ENCODE data around the gene TTN. TPM values are rescaled to one million over a fixed set of nuclear protein-coding genes. Genes with fewer than 3 reads are reported as not detected.
"Not testable (repeated sequence)": the region's sequence is repeated elsewhere in the genome, so short reads cannot be mapped to it uniquely, and the experiment has no call there.

TTN gene
- total RNA-seq, 2 experiments from 2014 or later = 11.4 to 12.8 TPM

DNA sequence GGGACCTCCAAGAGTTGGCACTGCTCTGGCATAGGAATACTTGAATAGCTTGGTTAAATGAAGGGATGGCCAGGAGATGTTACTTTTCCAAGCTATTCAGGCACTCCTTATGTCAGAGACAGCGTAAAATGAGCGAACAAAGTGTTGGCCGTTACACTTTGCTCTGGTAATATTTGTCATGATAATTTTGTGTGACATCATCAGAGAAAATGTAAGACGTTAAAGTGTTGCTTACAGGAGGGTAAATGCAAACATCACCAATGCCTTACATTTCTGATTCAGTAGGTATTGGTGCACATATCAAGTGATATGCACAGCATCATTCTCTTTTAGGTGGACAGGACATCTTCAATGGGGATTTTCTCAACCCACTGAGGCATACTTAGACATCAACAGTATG lies 281.0 kb downstream of the TTN start:
- H3K4me1 Mint-ChIP-seq (ENCODE audit: low read depth) = peaks cover 34% of the 10 kb centered on the region
- H3K36me3 Mint-ChIP-seq (ENCODE audit: low read depth) = peaks cover 30% of the 10 kb centered on the region
- POLR2A ChIA-PET = no interaction called here
- ATAC-seq (no peak), DNase-seq (no peak)
- H3K27me3 Mint-ChIP-seq (ENCODE audit: low read depth) = no peaks in the 10 kb centered on the region
- H3K27ac Mint-ChIP-seq = no peak overlapping the region
- CTCF ChIA-PET = interaction anchor here (1.1 kb wide), 1 partner anchor 10 kb away, joined by 5 read pairs; no protein-coding TSS in a partner anchor
- no peaks in the 10 kb centered on the region for H3K9me3 Mint-ChIP-seq (ENCODE audit: insufficient read depth)
- H3K4me3 Mint-ChIP-seq = no peak overlapping the region

GRCh38 chr2:178525460-178525859 lies 281.8 kb downstream of the TTN start:
- H3K27ac Mint-ChIP-seq; POLR2A ChIA-PET; ATAC-seq; H3K27me3 Mint-ChIP-seq (ENCODE audit: low read depth); DNase-seq; H3K4me3 Mint-ChIP-seq; H3K9me3 Mint-ChIP-seq (ENCODE audit: insufficient read depth): not testable (repeated sequence)
- H3K4me1 Mint-ChIP-seq (ENCODE audit: low read depth) = peaks cover 26% of the 10 kb centered on the region
- H3K36me3 Mint-ChIP-seq (ENCODE audit: low read depth) = peaks cover 27% of the 10 kb centered on the region
- CTCF ChIA-PET = interaction anchor here (1.1 kb wide), 1 partner anchor 9 kb away, joined by 5 read pairs; no protein-coding TSS in a partner anchor

DNA sequence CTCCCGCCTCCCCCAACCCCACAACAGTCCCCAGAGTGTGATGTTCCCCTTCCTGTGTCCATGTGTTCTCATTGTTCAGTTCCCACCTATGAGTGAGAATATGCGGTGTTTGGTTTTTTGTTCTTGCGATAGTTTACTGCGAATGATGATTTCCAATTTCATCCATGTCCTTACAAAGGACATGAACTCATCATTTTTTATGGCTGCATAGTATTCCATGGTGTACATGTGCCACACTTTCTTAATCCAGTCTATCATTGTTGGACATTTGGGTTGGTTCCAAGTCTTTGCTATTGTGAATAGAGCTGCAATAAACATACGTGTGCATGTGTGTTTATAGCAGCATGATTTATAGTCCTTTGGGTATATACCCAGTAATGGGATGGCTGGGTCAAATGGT lies 282.2 kb downstream of the TTN start:
- H3K27me3 Mint-ChIP-seq (ENCODE audit: low read depth); POLR2A ChIA-PET; ATAC-seq; H3K9me3 Mint-ChIP-seq (ENCODE audit: insufficient read depth); H3K27ac Mint-ChIP-seq; DNase-seq; H3K4me3 Mint-ChIP-seq: not testable (repeated sequence)
- Mint-ChIP-seq H3K4me1 (ENCODE audit: low read depth) (peaks cover 23% of the 10 kb centered on the region), H3K36me3 (ENCODE audit: low read depth) (peaks cover 27% of the 10 kb centered on the region)
- CTCF ChIA-PET = interaction anchor here (3.0 kb wide), 1 partner anchor 44 kb away, joined by 33 read pairs; the partner anchor contains the start of gene PLEKHA3

DNA sequence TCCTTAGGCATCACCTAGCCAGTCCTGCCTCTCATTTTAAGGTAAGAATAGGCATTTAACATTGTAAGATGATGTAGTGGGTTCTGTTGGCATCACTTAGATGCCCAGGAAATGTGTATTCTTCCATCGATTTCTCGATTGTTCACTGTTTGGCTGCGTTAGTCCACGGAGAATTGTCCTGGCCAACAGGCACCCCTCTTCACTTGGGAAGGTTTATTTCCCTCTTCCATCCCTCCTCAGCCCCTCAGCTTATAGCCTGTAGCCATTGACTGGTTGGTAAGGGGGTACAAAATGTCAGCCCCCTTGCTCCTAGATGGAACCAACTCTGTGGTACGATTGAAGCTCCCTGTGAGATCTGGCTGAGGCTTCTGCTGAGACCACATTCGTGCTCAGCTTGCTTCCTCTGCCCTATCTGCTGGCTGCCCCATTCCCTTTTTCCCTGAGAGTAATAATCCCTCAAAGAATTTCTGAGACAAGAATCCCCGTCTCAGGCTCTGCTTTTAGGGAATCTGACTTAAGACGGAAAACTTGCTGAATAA lies 283.6 kb downstream of the TTN start:
- peak overlapping the region; percentile 90 for H3K27ac Mint-ChIP-seq
- DNase-seq (no peak), ATAC-seq (peak; percentile 50)
- POLR2A ChIA-PET = interaction anchor here (1.3 kb wide), 1 partner anchor 44 kb away, joined by 4 read pairs; no protein-coding TSS in a partner anchor
- H3K4me1 Mint-ChIP-seq (ENCODE audit: low read depth) = peaks cover 21% of the 10 kb centered on the region
- no peaks in the 10 kb centered on the region for H3K9me3 Mint-ChIP-seq (ENCODE audit: insufficient read depth)
- CTCF ChIA-PET = interaction anchor here (1.1 to 3.0 kb wide), 9 partner anchors 17 to 109 kb away, joined by 3 to 33 read pairs (median 6); partner anchors contain the start of genes PJVK, PLEKHA3 and PRKRA
- no peaks in the 10 kb centered on the region for H3K27me3 Mint-ChIP-seq (ENCODE audit: low read depth)
- peaks cover 28% of the 10 kb centered on the region for H3K36me3 Mint-ChIP-seq (ENCODE audit: low read depth)
- peak overlapping the region; percentile 93 for H3K4me3 Mint-ChIP-seq

DNA sequence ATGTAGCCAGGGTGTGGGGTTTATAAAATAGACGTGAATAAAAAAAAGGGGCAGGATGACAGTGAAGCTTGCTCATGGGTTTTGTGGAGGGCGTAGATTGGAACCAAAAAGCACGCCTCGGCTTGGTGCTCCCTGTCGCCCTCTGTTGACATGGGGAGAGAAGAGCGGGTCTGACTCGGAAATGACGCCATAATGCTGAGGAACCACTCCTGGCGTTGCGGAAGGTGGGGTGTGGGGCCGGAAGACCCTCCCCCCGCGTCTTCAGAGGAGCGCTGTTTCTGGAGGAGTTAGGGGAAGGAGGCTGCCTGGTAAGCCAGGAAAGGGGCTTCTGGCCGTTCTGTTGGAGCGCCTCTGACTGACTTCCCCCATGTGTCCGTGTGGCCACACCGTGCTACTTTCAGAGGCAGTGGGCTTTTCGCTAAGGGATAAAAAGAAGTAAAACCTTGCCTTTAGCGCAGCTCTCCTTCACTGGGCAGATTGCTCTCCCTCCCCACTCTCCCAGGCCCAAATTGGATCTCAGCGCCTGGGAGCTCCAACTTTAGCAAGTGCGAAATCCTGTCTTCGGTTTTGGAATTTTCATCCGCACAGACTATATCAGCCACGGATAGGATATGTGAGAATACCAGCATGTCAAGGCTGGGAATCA lies 284.1 kb downstream of the TTN start:
- DNase-seq (peak; percentile 89), ATAC-seq (peak; percentile 96)
- Mint-ChIP-seq H3K27ac (peak overlapping the region; percentile 90), H3K9me3 (ENCODE audit: insufficient read depth) (no peaks in the 10 kb centered on the region), H3K4me3 (peak overlapping the region; percentile 93), H3K27me3 (ENCODE audit: low read depth) (no peaks in the 10 kb centered on the region), H3K36me3 (ENCODE audit: low read depth) (peaks cover 29% of the 10 kb centered on the region), H3K4me1 (ENCODE audit: low read depth) (peaks cover 21% of the 10 kb centered on the region)
- ChIA-PET POLR2A (interaction anchor here (1.3 kb wide), 1 partner anchor 43 kb away, joined by 4 read pairs; no protein-coding TSS in a partner anchor), CTCF (interaction anchor here (0.6 to 3.0 kb wide), 13 partner anchors 10 to 129 kb away, joined by 3 to 33 read pairs (median 4); partner anchors contain the start of genes PJVK, PLEKHA3 and PRKRA)

DNA sequence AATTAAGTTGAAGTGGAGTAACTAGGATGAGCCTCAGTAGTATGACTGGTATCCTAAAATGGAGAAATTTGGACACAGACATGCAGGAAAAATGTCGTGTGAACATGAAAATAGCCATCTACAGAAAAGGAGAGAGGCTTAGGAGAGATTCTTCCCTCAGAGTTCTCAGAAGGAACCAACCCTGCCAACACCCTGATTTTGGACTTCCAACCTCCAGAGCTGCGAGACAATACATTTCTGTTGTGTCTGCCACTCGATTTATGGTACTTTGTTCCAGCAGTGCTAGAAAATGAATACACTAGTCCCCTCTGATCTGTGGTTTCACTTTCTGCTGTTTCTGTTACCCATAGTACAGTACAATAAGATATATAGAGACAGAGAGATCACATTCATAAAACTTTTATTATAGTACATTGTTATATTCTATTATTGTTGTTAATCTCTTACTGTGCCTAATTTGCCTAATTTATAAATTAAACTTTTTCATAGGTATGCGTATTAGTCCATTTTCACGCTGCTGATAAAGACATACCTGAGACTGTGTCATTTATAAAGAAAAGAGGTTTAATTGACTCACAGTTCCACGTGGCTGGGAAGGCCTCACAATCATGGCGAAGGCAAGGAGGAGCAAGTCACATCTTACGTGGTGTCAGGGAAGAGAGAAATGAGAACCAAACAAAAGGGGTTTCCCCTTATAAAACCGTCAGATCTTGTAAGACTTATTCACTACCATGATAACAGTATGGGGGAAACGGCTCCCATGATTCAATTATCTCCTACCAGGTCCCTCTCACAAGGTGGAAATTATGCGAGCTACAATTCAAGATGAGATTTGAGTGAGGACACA lies 285.7 kb downstream of the TTN start:
- CTCF ChIA-PET = interaction anchor here (0.9 kb wide), 1 partner anchor 62 kb away, joined by 3 read pairs; no protein-coding TSS in a partner anchor
- no peaks in the 10 kb centered on the region for H3K9me3 Mint-ChIP-seq (ENCODE audit: insufficient read depth)
- no peak overlapping the region for H3K27ac Mint-ChIP-seq
- DNase-seq = no peak
- H3K4me1 Mint-ChIP-seq (ENCODE audit: low read depth) = peaks cover 18% of the 10 kb centered on the region
- no peak for ATAC-seq
- peaks cover 21% of the 10 kb centered on the region for H3K36me3 Mint-ChIP-seq (ENCODE audit: low read depth)
- POLR2A ChIA-PET = no interaction called here
- H3K27me3 Mint-ChIP-seq (ENCODE audit: low read depth) = no peaks in the 10 kb centered on the region
- no peak overlapping the region for H3K4me3 Mint-ChIP-seq

- H3K4me3 Mint-ChIP-seq = no peak overlapping the region
- H3K36me3 Mint-ChIP-seq (ENCODE audit: low read depth) = peaks cover 24% of the 10 kb centered on the region
- no peaks in the 10 kb centered on the region for H3K27me3 Mint-ChIP-seq (ENCODE audit: low read depth)
- DNase-seq (no peak), ATAC-seq (no peak)
- no peaks in the 10 kb centered on the region for H3K9me3 Mint-ChIP-seq (ENCODE audit: insufficient read depth)
- CTCF ChIA-PET = interaction anchor here (1.8 kb wide), 1 partner anchor 10 kb away, joined by 7 read pairs; no protein-coding TSS in a partner anchor
- H3K4me1 Mint-ChIP-seq (ENCODE audit: low read depth) = peaks cover 19% of the 10 kb centered on the region
- POLR2A ChIA-PET = no interaction called here
- H3K27ac Mint-ChIP-seq = no peak overlapping the region
Observed at GRCh38 chr2:178517496-178517895, 289.7 kb downstream of the TTN start.

- Mint-ChIP-seq H3K4me1 (ENCODE audit: low read depth) (peaks cover 19% of the 10 kb centered on the region), H3K9me3 (ENCODE audit: insufficient read depth) (no peaks in the 10 kb centered on the region), H3K4me3 (no peak overlapping the region), H3K36me3 (ENCODE audit: low read depth) (peaks cover 22% of the 10 kb centered on the region), H3K27ac (peak overlapping the region; percentile 55), H3K27me3 (ENCODE audit: low read depth) (no peaks in the 10 kb centered on the region)
- ATAC-seq (peak; percentile 71), DNase-seq (peak; percentile 42)
- ChIA-PET POLR2A (no interaction called here), CTCF (no interaction called here)
Observed at GRCh38 chr2:178514664-178515063, 292.6 kb downstream of the TTN start.

GRCh38 chr2:178513876-178514275 lies 293.3 kb downstream of the TTN start:
- H3K27me3 Mint-ChIP-seq (ENCODE audit: low read depth) = no peaks in the 10 kb centered on the region
- no peak overlapping the region for H3K4me3 Mint-ChIP-seq
- ATAC-seq (no peak), DNase-seq (no peak)
- peaks cover 25% of the 10 kb centered on the region for H3K36me3 Mint-ChIP-seq (ENCODE audit: low read depth)
- ChIA-PET CTCF (interaction anchor here (1.0 kb wide), 1 partner anchor 35 kb away, joined by 3 read pairs; no protein-coding TSS in a partner anchor), POLR2A (no interaction called here)
- H3K4me1 Mint-ChIP-seq (ENCODE audit: low read depth) = peaks cover 19% of the 10 kb centered on the region
- no peak overlapping the region for H3K27ac Mint-ChIP-seq
- H3K9me3 Mint-ChIP-seq (ENCODE audit: insufficient read depth) = no peaks in the 10 kb centered on the region

DNA sequence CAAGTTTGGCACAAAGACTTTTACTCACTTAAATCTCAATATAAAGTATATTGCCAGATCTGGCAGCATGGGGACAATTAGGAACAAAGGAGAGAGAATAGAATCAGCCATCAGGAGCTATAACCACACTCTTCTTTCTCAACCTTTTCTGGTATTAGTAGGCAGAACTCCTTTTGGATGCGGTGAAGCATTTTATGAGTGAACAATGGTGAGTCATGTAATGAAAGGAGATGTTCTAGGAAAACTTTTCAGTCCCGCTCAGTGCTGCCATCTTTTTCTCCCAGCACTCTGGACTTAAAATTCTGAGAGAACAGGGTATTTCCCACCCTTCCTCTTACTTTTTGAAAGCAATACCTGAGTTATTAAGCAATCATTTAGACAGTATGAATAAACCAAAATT lies 294.7 kb downstream of the TTN start:
- peaks cover 27% of the 10 kb centered on the region for H3K36me3 Mint-ChIP-seq (ENCODE audit: low read depth)
- DNase-seq = no peak
- peaks cover 26% of the 10 kb centered on the region for H3K4me1 Mint-ChIP-seq (ENCODE audit: low read depth)
- ChIA-PET CTCF (no interaction called here), POLR2A (no interaction called here)
- H3K27me3 Mint-ChIP-seq (ENCODE audit: low read depth) = no peaks in the 10 kb centered on the region
- H3K27ac Mint-ChIP-seq = no peak overlapping the region
- no peak for ATAC-seq
- no peaks in the 10 kb centered on the region for H3K9me3 Mint-ChIP-seq (ENCODE audit: insufficient read depth)
- H3K4me3 Mint-ChIP-seq = no peak overlapping the region

GRCh38 chr2:178510384-178510783 lies 296.8 kb downstream of the TTN start:
- ChIA-PET CTCF (no interaction called here), POLR2A (no interaction called here)
- H3K4me3 Mint-ChIP-seq = no peak overlapping the region
- H3K27me3 Mint-ChIP-seq (ENCODE audit: low read depth) = no peaks in the 10 kb centered on the region
- peaks cover 26% of the 10 kb centered on the region for H3K4me1 Mint-ChIP-seq (ENCODE audit: low read depth)
- peaks cover 29% of the 10 kb centered on the region for H3K36me3 Mint-ChIP-seq (ENCODE audit: low read depth)
- DNase-seq (no peak), ATAC-seq (no peak)
- H3K9me3 Mint-ChIP-seq (ENCODE audit: insufficient read depth) = no peaks in the 10 kb centered on the region
- H3K27ac Mint-ChIP-seq = no peak overlapping the region
